GM18867 (cell line): ENCODE data around the gene MCF2L2.
"Not testable (repeated sequence)": the region's sequence is repeated elsewhere in the genome, so short reads cannot be mapped to it uniquely, and the experiment has no call there.

ENCODE experiments used
- ATAC-seq: cut with Tn5 transposase; IDR thresholded peaks from one replicate; pipeline ENCODE4 v1.9.1; 2021; ENCODE audit warnings: mild to moderate bottlenecking, moderate library complexity; ENCODE audit not compliant: unreplicated experiment

The MCF2L2 gene, protein sequence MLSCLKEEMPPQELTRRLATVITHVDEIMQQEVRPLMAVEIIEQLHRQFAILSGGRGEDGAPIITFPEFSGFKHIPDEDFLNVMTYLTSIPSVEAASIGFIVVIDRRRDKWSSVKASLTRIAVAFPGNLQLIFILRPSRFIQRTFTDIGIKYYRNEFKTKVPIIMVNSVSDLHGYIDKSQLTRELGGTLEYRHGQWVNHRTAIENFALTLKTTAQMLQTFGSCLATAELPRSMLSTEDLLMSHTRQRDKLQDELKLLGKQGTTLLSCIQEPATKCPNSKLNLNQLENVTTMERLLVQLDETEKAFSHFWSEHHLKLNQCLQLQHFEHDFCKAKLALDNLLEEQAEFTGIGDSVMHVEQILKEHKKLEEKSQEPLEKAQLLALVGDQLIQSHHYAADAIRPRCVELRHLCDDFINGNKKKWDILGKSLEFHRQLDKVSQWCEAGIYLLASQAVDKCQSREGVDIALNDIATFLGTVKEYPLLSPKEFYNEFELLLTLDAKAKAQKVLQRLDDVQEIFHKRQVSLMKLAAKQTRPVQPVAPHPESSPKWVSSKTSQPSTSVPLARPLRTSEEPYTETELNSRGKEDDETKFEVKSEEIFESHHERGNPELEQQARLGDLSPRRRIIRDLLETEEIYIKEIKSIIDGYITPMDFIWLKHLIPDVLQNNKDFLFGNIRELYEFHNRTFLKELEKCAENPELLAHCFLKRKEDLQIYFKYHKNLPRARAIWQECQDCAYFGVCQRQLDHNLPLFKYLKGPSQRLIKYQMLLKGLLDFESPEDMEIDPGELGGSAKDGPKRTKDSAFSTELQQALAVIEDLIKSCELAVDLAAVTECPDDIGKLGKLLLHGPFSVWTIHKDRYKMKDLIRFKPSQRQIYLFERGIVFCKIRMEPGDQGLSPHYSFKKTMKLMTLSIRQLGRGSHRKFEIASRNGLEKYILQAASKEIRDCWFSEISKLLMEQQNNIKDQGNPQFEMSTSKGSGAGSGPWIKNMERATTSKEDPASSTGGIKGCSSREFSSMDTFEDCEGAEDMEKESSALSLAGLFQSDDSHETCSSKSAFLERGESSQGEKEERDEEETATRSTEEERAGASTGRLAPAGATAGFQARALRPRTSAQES

DNA sequence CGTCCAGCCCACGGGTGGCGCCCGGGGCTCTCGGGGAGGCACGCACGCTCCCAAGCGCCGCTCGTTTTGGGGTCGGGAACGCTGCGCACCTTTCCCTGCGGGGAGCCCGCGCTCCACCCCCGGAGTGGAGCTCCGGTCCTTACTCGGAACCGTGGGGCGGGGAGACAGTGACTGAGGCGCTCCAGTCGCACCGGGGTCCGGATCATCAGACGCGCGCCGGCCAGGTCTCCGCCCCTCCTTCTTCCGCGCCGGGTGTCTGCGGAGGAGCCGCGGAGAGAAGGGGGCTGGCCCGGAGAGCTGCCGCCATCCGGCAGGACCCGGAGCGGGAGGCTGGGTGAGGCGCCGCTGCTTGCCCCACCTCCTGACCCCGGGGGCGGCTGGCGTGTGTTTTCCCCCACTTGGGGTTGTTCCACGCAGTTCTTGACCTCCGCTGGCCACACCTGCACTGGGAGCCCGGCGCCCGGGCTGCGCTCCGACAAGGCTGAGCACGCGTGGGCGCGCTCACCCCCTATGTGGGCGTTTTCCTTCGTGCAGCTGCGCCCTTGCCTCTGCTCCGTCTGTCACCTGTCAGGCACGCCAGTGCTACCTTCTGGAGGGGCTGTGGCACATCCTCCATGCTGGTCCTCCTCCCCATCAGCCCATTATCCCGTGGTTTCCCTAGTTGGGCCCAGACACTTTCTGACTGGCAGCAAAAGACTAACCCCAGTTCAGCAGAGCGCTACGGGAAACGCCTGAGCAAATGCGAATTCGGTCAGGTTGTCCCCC, at the start of gene MCF2L2:
Gene MCF2L2, minus strand, starts transcription at position 173 of the 765 bp plus-strand sequence. CDS start 642 bp downstream, outside the sequence.
- ATAC-seq = peak; percentile 73

DNA sequence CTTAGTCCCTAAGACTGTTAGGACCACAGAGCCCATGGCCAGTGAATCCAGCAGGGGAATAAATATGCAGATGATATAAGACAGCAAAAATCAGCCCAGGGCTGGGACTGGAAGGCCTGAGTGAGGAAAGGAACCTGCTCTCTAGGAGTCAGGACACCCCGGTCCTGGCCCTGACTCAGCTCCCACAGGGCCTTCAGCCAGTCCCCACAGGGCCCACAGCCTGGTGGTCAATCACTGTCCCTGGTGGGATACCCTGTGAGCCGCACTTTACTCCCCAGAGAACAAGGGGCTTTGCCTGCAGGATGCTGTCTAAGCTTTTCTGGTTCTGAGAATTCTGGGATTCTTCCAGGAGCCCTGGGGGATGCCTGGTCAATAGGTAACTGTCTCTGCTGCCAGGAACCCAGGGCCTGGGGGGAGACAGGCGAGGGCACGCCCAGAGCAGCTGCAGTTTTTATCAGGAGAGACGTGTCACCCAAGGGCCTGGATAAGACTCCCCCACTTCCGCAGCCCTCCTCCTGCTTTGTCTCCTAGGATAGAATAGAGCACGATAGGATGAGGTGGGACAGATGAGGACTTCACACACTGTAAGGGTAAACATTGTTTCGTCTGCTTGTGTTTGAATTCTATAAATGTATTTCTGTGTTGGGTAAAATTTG, 49.5 kb upstream of the MCF2L2 start:
- ATAC-seq = no peak

DNA sequence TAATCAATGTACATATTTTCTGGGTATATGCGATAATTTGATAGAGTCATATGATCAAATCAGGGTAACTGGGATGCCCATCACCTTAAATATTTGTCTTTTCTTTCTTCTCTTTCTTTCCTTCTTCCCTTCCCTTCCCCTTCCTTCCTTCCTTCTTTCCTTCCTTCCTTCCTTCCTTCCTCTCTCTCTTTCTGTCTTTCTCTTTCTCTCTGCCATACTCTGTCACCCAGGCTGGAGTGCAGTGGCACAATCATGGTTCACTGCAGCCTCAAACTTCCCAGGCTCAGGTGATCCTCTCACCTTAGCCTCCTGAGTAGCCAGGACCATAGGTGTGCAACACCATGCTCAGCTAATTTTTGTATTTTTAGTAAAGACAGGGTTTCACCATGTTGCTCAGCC, 47.3 kb upstream of the MCF2L2 start:
- ATAC-seq = not testable (repeated sequence)

DNA sequence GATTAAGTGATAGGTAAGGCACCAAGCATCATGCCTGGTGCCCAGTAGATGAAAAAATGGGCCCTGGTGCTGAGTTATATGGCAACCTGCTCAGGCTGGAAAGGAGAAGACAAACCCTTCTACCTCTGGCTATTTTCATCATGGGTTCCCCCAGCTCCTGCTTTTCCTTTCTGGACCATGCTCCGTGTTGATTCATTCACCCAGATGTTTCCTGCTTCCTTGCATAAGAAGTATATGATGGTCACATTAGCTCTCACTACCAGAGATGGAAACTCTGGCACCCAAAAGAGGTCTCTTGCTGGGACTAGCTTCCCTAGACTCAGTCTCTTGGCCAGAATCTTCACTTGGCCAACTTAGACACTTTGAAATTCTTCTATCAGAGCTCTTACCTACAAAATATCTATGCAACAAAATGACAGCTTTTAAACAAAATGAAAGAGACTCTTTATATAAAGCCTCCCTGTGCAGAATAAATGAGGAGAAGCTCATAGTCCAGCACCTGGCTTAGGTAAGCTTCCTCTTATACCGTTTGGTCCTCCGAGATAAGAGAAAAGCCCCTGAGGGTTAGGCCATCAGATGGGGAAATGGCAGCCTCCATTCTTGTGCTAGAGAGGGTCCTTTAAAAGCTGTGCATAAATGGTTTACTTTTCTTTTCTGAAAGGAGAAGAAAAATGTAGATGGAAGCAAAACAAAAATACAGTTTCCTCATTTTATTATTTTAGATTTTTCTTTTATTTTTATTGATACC, 46.8 kb upstream of the MCF2L2 start:
- ATAC-seq = no peak

DNA sequence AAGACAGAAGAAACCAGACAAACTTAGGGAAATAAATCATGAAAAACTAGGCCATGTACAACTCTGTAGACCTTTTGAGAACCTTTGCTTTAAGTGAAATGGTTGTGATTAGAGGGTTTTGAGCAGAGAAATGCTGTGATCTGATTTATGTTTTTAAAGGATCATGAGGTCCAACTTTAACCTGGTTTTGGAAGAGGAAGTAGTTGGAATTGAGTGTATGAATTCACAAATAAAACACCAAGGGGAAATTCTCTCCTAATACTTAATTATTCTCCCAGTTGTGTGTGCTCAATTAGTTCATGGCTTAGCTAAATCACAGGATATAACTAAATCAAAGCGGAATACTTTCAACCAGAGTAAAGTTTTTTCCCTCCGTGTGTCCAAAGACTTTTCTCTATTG, 45.5 kb upstream of the MCF2L2 start:
- no peak for ATAC-seq

DNA sequence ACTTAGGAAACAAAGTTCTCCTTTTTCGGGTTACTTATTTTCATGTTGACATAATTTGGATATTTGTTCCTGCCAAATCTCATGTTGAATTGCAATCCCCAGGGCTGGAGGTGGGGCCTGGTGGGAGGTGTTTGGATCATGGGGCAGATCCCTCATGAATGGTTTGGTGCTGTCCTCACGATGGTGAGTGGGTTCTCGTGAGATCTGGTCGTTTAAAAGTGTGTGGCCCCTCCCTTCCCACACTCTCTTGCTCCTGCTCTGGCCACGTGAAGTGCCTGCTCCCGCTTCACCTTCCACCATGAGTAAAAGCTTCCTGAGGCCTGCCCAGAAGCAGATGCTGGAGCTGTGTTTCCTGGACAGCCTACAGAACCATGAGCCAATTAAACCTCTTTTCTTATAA, 43.7 kb upstream of the MCF2L2 start:
- no peak for ATAC-seq

DNA sequence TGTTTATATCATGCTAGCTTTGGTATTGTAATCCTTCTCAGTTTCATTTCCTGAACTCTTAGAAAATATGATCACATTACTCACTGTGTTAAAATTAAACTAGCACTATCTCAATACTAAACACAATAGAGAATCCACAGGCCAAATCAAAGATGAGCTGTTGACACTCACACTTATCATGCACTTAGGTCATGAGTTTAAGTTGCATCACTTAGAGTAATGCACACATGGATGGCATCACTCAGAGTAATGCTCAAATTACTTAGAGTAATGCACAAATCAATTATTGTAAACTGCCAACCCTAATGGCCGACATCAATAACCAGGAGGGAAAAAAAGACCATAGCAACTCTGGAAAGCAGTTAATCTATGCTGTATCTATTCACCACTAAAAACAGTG, 40.0 kb upstream of the MCF2L2 start:
- ATAC-seq = no peak

DNA sequence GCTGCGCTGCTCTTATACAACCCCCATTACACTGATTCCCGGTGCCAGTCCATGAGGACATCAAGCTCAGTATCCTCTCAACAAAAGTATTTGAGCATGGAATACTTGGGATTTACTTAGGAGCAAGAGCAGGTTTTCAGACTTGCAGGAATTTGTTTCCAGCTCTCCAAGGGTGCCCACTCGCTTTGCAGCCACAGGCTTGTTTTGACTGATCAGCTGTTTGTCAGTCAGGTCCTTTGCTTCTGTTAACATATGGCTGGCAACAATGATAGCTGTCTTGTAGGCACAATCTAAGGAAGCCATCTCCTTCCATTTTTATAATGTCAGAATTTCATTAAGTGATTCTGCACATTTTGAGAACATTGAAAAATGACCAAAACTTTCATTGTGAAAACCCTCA, 38.2 kb upstream of the MCF2L2 start:
- no peak for ATAC-seq

DNA sequence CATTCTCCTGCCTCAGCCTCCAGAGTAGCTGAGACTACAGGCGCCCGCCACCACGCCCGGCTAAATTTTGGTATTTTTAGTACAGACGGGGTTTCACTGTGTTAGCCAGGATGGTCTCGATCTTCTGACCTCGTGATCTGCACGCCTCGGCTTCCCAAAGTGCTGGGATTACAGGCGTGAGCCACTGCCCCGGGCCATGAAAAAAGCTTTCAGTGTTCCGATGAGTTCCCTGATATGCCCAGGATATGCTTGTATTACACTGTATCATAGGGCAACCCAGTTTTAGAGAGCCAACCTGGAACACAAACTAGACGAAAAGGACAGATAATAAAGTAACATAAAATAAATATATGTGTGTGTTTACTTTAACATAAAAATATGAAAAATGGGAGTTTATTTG, 37.3 kb upstream of the MCF2L2 start:
- not testable (repeated sequence) for ATAC-seq

DNA sequence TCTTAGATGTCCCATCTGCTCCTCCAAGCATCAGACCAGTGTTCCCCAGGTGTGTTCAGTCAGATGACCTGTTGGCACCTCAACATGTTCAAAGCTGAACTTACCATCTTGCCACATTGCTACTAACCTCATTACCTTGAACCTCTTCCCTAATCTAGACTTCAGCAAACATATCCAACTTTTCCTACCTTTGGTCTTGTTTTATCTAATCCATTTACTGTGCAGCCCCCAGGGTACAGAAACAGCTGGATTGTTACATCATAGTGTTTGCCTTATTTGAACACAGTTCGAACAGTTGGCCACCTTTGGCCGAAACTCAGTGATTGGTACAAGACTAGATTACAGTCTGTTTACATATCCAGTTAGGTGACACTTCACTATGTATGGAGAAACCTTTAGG, 36.1 kb upstream of the MCF2L2 start:
- no peak for ATAC-seq

DNA sequence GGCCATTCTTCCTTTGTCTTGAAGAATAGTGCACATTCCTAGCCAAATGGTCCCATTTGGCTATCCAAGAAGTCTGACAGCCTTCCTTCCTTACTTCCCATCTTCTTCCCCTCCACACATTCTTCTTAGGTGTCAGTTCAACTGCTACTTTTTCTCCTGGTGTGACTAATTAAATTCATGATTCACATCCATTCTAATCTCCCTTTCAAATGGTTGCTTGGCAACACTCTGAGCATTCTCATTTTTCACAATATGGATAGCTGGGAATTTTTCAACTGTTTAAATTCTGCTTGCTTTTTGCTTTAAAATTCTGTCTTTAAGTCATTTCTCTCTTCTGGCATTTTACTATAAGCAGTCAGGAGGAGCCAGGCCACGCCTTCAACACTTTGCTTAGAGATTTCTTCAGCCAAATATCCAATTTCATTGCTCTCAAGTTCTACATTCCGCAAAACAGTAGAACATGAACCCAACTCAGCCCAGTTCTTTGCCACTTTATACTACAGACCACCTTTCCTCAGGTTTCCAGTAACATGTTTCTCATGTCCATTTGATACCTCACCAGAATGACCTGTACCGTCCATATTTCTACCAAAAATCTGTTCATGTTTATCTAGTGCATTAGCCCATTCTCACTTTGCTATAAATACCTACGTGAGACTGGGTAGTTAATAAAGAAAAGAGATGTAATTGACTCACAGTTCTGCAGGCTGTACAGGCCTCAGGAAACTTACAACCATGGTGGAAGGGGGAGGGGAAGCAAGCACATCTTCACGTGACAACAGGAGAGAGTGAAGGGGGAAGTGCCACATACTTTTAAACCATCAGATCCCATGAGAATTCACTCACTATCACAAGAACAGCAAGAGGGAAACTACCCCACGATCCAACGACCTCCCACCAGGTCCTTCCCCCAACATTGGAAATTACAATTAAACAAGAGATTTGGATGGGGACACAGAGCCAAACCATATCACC, 31.9 kb upstream of the MCF2L2 start:
- no peak for ATAC-seq

DNA sequence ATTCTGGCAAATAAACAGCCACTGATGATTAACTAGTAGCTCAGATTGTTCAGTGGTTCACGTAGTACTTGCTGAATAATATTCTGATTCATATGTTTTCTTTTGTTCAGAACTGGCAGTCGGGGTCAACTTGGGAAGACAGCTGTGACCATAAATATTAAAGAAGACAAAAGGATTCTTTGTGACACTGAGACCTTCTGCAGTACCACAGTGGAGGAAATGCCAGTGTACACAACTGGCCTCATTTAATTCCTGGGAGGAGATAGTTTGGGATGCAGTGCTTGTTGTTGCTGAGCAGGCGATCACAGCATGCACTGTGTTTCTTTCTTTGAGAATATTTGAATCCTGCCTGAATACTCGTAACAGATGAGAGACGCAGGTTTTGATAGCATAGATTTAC, 26.7 kb upstream of the MCF2L2 start:
- ATAC-seq = no peak

DNA sequence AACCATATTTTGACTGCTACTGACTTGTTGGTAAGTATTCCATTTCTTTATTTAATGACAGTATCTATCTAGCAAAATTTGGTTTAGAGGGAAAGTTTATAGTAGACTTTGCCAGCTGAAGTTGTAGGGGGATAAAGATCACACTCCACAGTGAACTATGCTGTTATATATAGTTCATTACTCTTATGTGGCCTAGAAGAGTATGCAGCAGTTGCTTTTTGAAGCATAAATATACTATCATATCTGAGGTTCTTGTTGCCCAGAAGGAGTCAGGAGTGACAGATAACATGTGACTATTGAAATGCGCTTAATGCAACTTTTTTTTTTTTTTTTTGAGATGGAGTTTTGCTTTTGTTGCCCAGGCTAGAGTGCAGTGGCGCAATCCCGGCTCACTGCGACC, 25.6 kb upstream of the MCF2L2 start:
- ATAC-seq = no peak

DNA sequence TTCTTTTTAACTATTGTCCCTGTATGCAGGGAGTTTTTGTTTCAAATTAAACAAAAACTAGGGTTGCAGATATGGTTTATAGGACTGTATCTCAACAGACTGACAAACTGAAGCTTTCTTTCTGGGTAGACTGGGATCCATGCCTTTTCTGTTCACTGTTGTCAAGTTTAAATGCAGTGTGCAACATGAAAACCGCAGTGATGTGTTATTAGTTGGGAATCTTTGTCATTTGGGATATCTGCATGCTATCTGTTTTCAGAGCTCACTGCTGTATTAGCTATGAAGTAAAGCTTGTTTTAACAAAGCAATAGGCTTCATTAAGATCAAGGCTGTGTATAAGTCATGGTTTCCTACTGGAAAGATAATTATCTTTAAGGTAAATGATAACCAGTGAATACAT, 21.4 kb upstream of the MCF2L2 start:
- ATAC-seq = no peak

DNA sequence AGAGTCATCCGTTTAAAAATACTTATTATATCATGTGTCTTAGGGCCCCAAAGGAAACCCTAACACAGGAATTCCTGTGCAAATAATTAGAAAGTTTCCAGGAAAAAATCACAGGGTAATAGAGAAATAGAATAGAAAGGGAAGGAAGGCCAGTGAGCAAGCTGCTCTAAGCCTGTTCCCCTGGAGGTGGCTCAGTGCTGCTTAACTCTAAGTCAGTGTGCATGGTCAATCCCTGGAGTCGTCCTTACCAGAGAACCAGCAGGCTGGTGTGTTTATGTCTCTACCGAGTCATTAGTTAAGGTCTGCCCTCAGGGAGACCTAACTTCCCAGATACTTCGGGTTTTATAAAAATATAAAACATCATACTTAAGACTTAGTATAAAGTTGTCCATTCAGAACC, 21.0 kb upstream of the MCF2L2 start:
- ATAC-seq = no peak

DNA sequence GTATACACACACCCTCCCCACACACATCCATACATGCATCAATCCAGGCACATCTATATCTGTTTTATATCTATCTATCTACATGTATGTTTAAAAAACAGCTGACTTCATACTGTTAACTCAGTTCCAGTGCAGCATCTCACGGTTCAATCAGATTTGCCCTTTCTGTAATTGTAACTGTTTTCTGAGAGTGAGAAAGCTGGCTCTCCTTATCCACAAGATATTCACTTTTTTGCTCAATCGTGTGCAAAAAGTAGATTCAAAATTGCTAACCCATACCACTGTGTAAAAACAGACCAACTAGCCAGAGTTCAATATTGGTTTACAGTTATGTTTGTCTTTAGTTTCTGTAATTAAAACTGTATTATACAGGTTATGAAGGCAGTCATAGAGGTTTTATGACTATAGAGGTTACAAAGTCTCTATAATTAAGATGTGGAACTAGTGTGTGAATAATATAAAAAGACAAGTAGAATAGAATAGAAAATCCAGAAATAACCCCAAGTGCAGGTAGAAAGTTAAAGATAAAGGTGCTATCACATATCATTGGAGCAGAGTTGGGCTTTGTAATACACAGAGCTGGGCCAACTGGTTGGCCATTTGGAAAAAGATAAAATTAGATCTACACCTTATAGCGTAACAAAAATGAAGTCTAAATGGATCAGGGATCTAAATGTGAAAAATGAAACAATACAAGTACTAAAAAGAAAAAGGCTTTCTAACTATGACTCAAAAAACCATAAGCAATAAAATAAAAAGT, 20.1 kb upstream of the MCF2L2 start:
- no peak for ATAC-seq

DNA sequence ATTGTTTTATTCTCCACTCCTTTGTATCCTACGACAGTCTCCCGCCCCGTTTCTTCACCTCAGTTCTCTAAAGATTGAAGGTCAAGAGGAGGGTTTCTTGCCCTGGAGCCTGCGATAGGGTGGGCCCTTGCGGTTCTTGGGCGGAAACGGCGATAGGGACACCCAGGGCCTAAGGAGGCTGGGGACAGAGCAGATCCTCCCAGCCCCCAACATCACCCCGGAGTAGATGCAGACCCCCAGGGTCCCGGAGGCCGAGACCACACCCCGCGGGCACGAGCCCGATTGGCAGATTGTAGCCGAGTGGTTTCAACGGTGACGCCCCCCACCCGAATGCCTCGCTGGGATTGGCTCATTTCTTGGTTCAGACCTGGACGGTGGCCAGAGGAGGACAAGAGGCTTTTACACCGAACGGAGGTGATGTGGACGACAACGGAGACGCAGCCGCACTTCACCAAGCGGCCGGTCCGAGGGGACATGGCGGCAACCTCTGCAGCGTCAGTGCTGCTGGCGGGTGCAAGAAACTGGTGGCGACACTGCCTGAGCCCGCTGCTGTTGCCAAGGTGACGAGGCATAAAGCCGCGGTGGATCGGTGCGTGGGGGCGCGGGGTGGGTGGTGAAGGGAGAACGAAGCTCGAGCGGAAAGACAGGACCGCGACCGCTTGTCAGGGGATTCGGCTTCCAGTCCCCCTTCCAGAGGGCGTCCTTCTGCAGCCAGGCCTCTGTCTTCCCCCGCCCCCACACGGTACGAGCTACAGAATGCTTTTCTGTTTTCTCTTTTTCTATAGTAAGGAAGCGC, 19.0 kb upstream of the MCF2L2 start:
- ATAC-seq = peak; percentile 87
